WTC11 (cell line): ENCODE data around the gene ARHGAP42.

ENCODE experiments used
- CREM ChIP-seq: sonication (generic); formaldehyde crosslinking; IDR thresholded peaks from 2 replicates; pipeline ENCODE4 v1.8.1; 2022; ENCODE audit warnings: mild to moderate bottlenecking, missing genetic modification reagents, moderate library complexity
- CTCF ChIP-seq: fragments of 200-600 bp; IDR thresholded peaks from 2 replicates; pipeline ENCODE4 v1.8.0; 2022; ENCODE audit warnings: antibody characterized with exemption
- RELA ChIP-seq: sonication (generic); formaldehyde crosslinking; IDR thresholded peaks from 2 replicates; pipeline ENCODE4 v1.8.1; 2022; ENCODE audit warnings: missing genetic modification reagents, mild to moderate bottlenecking, borderline replicate concordance
- SMAD3 ChIP-seq: sonication (generic); formaldehyde crosslinking; IDR thresholded peaks from 2 replicates; pipeline ENCODE4 v1.8.0; 2022; ENCODE audit warnings: missing genetic modification reagents, mild to moderate bottlenecking, borderline replicate concordance
- SOX15 ChIP-seq: fragments of 250-450 bp; sonication (Bioruptor Pico); IDR thresholded peaks from 2 replicates; pipeline ENCODE4 v1.9.0; 2021; ENCODE audit warnings: mild to moderate bottlenecking
- TEAD4 ChIP-seq: sonication (generic); formaldehyde crosslinking; IDR thresholded peaks from 2 replicates; pipeline ENCODE4 v1.8.0; 2022; ENCODE audit warnings: mild to moderate bottlenecking, missing genetic modification reagents
- TP53 ChIP-seq: sonication (generic); formaldehyde crosslinking; IDR thresholded peaks from 2 replicates; pipeline ENCODE4 v1.8.1; 2023; ENCODE audit warnings: mild to moderate bottlenecking, missing genetic modification reagents

- TF ChIP-seq CTCF = no peak
- no peak for TF ChIP-seq TP53 (CRISPR knock-in tag)
- TF ChIP-seq TEAD4 (CRISPR knock-in tag) = no peak
- TF ChIP-seq RELA (CRISPR knock-in tag) = no peak
- no peak for TF ChIP-seq CREM
- TF ChIP-seq SMAD3 = no peak
- no peak for TF ChIP-seq SOX15 (CRISPR knock-in tag)
Observed at GRCh38 chr11:100817620-100818019, 130.5 kb downstream of the ARHGAP42 start.
